Left colon (tissue), 2 donors: ENCODE measurements around the gene NARS2. TPM values are rescaled to one million over a fixed set of nuclear protein-coding genes. Genes with fewer than 3 reads are reported as not detected.
"Not testable (repeated sequence)": the region's sequence is repeated elsewhere in the genome, so short reads cannot be mapped to it uniquely, and the experiment has no call there.

ENCODE experiments used
- ATAC-seq: fragments of 200-7000 bp; cut with Tn5 transposase; one replicate; pipeline ENCODE4 v1.9.1; 2020; ENCODE audit warnings: mild to moderate bottlenecking, moderate library complexity
- DNase-seq, 2 donors: peaks; one replicate each; pipeline ENCODE4 v3.0.0-alpha.2; 2020
- intact Hi-C, 2 donors: fragments of 100-400 bp; cut with DNase I in 1 of 2; cut with micrococcal nuclease in 1 of 2; formaldehyde crosslinking; loops; one replicate each; pipeline versions ENCODE4 v1.11.2 to v1.14.0; 2022; cut with DNase I, micrococcal nuclease
- total RNA-seq, 2 donors: library from RNA; stranded (reverse); fragmentation: NEBNext Ultra II Directional; extraction: Animal tissue kit (Norgen Biotek cat#: 25700); gene quantifications; one replicate each; pipeline ENCODE4 v1.2.1, GENCODE V29; 2021
- donor health status: DM: no; HTN: no; CAD: no.
- donor health status: DM: yes; HTN: yes; CAD: no.

Gene NARS2
- total RNA-seq, 2 donors from 2014 or later: 12.3 to 14.2 TPM

DNA sequence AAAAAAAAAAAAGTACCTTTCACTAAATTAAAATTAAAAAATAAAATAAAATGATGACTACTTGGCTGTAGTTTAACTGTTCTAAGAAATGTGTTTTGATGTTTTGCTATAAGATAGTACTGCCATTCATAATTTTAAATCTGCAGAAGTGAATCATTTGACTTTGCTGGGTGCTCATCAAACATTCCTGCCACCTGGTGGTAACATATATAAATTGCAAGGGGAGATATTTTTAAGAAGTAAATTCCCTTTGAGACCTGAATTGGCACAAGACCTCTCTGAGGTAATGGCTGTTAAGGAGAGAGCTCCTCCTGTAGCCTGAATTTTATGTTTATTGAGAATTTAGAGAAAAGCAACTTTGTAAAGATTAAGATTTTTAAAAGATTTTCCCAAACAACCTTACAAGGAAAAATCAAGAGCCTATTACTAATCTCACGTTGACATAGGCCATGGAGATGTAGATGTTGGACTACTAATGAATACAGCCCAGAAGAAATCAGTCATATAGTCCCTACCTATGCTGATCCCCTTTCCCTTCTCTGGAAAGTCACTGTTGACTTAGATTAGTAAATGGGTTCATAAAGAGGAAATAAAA is 11.9 kb upstream of the NARS2 start:
- DNase-seq (no peak), ATAC-seq (peak; percentile 24)

DNA sequence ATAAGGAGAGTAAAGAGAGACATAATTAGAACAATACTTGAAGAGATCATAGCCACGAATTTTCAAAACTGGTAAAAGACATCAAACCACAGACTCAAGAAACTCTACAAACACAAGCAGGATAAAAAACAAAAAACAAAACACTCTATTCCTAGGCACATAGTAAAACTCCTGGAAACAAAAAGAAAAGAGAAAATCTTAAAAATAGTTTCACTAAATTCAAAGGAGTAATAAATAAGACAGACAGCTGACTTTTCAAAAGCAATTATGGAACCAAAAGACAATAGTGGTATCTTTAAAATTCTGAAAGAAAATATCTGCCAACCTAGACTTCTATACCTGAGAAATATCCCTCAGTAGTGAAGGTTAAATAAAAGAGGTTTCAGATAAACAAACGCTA is 9.2 kb upstream of the NARS2 start:
- intact Hi-C loops: no loop called here
- DNase-seq (no peak), ATAC-seq (no peak)

More for the DNA sequence above, 11.9 kb upstream of the NARS2 start:
- intact Hi-C loops: no loop called here

DNA sequence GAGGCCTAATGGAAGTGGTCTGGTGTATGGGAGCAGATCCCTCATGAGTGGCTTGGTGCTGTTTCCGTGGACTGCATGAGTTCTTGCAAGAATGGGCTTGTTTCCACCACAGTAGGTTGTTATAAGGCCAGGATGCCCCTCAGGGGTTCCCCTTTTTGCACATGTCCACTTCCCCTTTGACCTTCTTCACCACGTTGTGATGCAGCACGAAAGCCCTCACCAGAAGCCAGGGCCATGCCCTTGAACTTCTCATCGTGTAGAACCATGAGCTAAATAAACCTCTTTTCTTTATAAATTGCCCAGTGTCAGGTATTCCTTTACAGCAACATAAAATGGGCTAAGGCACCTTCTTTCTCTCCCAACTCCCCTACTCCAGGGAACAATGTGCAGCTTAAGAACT is 2.8 kb upstream of the NARS2 start:
- intact Hi-C loops: no loop called here

DNA sequence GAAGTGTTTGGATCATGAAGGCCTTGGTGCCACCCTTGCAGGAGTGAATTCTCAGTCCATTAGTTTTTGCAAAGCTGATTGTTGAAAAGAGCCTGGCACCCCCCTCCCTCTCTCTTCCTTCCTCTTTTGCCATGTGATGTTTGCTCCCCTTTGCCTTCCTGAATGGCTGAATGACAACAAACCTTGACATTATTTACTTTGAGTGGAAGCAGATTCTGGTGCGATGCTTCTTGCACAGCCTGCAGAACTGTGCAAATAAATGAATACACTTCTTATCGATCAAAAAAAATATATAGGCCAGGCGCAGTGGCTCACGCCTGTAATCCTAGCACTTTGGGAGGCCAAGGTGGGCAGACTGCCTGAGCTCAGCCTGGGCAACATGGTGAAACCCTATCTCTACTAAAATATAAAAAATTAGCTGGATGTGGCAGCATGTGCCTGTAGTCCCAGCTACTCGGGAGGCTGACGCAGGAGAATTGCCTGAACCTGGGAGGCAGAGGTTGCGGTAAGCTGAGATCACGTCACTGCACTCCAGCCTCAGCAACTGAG is 2.0 kb upstream of the NARS2 start:
- no peak for ATAC-seq
- intact Hi-C loops: no loop called here
- DNase-seq: no peak

More for the DNA sequence above, 2.8 kb upstream of the NARS2 start:
- ATAC-seq (no peak), DNase-seq (no peak)

DNA sequence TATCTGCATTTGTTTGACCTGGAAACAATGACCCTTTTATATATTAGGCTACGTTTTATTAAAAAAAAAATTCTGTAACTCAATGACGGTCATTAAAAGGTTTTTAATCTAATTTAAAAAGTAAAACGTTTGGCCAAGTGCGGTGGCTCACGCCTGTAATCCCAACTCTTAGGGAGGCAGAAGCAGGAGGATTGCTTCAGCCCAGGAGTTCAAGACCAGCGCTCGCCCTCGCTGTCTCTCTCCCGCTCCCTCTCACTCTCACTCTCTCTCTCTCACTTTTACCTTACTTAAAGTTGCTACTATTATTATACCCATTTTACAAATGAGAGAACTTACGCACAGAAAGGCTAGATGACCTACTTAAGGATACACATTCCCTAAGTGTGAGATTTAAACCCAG is 814 bp upstream of the NARS2 start:
- ATAC-seq (no peak), DNase-seq (no peak)
- intact Hi-C loops: no loop called here

DNA sequence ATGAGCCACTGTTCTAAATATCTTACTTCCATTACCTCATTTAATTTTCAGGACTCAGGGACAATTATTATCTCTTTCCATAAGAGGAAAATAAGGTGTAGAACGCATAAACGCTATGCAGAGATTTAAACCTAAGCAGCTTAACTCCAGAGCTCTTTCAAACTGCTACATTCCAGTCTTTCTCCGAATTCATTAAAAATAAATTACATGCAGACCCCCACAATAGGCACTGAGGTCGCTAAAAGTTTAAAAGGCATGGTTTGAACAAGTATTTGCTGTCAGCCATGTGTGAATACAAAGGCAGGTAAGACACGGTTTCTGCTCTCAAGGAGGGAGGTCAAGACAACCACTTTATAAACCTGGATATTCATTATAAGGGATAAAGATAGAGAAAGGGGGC is 983 bp downstream of the NARS2 start:
- DNase-seq (no peak), ATAC-seq (no peak)
- intact Hi-C loops: loop anchor here in 1 of 2 donors (5.0 kb wide), 1 partner anchor 156 kb away; the partner anchor contains the start of gene GAB2

DNA sequence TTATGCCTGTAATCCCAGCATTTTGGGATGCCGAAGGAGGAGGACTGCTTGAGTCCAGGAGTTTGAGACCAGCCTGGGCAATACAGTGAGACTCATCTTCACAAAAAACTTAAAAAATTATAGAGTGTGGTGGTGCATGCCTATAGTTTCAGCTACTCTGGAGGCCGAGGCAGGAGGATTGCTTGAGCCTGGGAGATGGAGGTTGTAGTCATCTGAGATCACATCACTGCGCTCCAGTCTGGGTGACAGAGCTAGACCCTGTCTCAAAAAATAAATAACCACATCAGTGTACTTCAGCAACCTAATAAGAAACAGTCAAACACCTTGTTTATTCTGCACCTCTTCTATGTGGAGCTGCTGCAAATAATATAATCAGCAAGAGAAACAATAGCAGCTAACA is 1.4 kb downstream of the NARS2 start:
- intact Hi-C loops: loop anchor here in 1 of 2 donors (5.0 kb wide), 1 partner anchor 156 kb away; the partner anchor contains the start of gene GAB2
- DNase-seq (no peak), ATAC-seq (no peak)

DNA sequence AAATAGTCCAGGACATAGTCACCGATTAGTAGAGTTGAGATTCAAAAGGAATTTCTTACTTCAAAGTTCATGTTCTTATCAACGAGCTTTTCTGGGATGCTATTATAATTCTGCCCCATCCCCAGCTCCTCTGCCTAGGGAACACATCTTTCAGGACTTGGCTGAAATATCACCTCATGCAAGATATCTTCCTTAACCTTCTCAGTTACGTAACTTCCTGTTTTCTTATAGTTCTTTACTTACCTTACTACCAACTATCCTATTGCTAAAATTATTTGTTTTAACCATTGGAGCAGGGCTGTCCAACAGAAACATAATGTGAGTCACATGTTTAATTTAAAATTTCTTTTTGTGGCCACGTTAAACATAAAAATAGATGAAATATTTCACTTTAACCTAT is 2.3 kb downstream of the NARS2 start:
- no peak for ATAC-seq
- intact Hi-C loops: loop anchor here in 1 of 2 donors (5.0 kb wide), 1 partner anchor 155 kb away; the partner anchor contains the start of gene GAB2
- no peak for DNase-seq

DNA sequence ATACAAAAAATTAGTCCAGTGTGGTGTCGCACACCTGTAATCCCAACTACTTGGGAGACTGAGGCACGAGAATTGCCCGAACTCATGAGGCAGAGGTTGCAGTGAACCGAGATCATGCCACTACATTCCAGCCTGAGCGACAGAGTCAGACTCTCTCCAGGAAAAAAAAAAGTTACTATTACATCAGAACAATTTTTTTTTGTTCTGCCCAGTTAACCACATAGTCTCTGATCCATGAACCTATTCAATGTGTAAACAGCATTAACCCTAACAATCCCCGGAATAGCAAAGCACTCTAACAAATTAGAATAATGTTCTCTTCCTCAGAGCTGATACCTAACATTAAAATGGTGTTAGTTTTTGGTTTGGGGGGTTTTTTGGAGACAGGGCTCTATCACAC is 4.6 kb downstream of the NARS2 start:
- intact Hi-C loops: loop anchor here in 1 of 2 donors (5.0 kb wide), 1 partner anchor 153 kb away; the partner anchor contains the start of gene GAB2
- no peak for ATAC-seq
- no peak for DNase-seq

DNA sequence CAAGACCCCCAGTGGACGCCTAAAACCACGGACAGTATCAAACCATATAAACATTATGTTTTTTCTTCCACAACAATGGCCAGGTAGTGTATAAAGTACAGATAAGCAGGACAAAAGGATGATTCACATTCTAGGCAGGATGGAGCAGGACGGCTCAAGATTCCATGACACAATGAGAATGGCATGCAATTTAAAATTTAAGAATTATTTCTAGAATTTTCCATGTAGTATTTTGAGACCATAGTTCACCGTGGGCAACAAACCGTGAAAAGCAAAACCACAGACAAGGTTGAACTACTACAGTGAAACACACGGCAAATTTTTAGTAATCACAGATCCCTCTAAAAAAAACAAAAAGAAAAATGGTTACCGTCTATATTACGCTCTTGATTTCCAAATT is 7.5 kb downstream of the NARS2 start:
- DNase-seq (no peak), ATAC-seq (no peak)
- intact Hi-C loops: loop anchor here in 1 of 2 donors (10.0 kb wide), 2 partner anchors 342 to 432 kb away; partner anchors contain the start of gene ALG8

DNA sequence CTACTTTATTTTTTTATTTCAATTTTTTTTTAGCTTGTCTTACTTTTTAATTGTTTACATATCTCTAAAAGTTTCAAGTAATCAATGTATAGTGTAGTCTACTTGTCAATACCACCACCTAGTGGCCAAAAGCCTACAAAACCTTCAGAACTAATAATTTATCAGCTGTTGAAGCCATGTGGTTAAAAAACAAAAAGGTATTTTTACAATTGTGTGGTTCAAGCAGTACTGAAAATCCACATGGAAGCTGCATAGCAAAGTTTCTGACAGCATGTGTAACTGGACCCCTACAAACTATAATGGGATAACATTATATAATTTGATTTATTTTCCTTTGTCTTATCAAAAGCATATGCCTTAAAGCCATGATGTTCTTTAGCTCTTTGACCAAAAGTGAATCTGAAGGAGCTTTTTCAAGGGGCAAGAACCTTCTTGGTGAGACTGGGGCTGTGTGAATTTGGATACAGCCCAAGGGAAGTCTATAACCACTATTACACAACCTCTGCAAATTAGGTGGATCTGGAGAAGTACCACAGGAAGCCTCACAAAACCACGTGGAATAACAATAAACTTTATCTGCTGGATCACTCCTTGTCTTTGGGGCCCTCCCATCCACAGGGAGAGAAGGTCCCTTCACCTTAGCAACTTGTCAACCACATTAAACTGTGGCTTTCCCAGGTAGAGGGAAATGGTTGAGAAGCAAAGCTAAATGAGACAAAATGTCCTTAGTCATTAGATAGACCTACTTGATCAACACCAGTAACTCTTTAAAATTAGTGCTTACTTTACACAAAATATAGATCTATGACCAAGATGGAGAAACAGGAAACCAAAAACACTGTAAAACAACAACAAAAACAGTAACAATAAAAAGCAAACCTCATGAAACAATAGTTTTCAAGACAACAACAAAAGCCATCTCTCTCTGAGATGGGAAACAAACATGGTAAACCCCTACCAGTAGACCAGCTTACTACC is 9.9 kb downstream of the NARS2 start:
- intact Hi-C loops: loop anchor here in 1 of 2 donors (10.0 kb wide), 2 partner anchors 340 to 430 kb away; partner anchors contain the start of gene ALG8
- DNase-seq: peak in 1 of 2 donors; percentile 34
- ATAC-seq: peak; percentile 49

DNA sequence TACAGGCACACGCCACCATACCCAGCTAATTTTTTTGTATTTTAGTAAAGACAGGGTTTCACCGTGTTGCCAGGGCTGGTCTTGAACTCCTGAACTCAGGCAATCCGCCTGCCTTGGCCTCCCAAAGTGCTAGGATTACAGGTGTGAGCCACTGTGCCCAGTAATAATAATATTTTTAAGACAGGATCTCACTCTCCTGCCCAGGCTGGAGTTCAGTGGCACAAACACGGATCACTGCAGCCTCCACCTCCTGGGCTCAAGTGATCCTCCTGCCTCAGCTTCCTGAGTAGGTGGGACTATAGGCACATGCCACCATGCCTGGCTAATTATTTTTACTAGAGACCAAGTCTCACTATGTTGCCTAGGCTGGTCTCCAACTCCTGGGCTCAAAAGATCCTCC is 10.6 kb downstream of the NARS2 start:
- ATAC-seq, DNase-seq: not testable (repeated sequence)
- intact Hi-C loops: loop anchor here in 1 of 2 donors (10.0 kb wide), 2 partner anchors 339 to 429 kb away; partner anchors contain the start of gene ALG8

DNA sequence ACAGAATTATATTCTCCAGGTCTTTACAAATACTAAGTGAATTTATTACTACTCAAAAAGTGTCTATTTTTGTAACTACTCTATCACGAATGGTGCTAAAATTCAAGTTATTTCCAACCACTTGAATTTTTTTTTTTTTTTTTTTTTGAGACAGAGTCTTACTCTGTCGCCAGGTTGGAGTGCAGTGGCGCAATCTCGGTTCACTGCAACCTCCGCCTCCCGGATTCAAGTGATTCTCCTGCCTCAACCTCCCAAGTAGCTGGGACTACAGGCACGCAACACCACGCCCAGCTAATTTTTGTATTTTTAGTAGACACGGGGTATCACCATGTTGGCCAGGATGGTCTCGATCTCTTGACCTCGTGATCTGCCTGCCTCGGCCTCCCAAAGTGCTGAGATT is 11.6 kb downstream of the NARS2 start:
- intact Hi-C loops: loop anchor here in 1 of 2 donors (10.0 kb wide), 2 partner anchors 338 to 428 kb away; partner anchors contain the start of gene ALG8
- DNase-seq, ATAC-seq: not testable (repeated sequence)

DNA sequence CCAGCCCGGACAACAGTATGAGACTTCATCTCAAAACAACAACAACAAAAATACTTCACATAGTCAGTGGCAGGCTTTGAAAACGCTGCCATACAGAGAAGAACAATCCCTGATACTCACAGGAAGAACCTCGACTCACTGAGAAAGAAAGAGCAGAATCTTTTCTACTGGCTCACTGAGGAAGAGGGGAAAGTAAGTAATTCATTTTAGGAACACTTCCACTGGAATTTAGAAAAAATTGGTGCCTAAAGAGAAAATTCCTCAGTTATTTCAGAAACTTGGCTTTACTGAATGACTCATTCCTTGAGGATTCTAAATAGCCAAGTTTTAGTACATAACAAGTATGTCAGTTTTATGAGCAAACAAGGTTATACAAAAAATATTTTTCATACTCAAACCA is 12.3 kb downstream of the NARS2 start:
- no peak for ATAC-seq
- intact Hi-C loops: loop anchor here in 1 of 2 donors (10.0 kb wide), 2 partner anchors 338 to 428 kb away; partner anchors contain the start of gene ALG8

DNA sequence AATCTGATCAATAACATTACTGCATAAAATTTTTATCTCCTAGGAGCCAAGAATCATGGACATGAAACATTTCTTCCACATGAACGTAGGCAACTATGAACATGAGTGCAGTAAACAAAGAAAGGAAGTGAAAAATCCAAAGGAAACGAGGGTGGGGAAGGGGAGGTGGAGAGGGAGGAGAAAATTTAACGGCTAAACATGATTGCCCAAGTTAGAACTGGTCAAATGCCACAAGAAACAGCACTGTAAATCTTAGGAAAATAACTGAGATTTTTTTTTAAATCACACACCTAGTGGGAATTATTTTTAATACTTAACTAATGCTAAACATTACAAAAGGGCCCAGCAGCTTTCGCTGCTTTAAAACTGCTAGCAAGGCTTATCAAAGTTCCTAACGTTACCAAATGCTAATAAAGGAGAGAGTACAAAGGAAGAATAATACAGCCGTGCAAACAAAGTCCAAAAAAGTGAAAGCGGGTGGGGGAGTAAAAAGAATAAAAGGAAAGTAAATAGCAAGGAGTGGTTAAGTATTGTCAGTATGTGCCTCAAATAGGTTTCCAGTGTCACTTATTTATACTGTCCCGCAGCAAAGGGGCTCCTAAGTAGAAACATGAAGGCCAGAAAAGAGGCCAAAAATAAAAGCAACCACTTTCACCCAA is 13.7 kb downstream of the NARS2 start:
- intact Hi-C loops: loop anchor here in 1 of 2 donors (10.0 kb wide), 2 partner anchors 336 to 426 kb away; partner anchors contain the start of gene ALG8
- ATAC-seq (peak; percentile 80), DNase-seq (no peak)

More for the DNA sequence above, 12.3 kb downstream of the NARS2 start:
- DNase-seq: no peak

DNA sequence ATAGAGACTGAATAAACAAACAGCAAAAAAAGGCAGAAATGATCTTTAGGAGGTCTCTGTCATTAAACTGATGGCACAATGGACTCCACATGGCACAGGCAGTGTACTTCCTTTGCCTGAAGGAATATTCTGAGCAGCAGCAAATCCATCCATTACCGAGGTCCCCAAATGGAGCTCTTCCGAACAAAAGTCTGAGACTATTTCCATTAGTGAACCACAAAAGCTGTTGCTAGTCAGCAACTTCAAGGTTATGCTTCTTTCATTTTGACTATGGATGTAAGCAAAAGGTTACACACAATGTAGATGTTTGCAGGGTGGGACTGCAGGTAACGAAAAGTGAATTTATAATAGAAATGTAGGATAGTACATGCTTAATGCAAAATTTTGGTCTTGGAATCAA is 14.5 kb downstream of the NARS2 start:
- no peak for DNase-seq
- intact Hi-C loops: loop anchor here in 1 of 2 donors (10.0 kb wide), 2 partner anchors 335 to 425 kb away; partner anchors contain the start of gene ALG8
- ATAC-seq: peak; percentile 14

DNA sequence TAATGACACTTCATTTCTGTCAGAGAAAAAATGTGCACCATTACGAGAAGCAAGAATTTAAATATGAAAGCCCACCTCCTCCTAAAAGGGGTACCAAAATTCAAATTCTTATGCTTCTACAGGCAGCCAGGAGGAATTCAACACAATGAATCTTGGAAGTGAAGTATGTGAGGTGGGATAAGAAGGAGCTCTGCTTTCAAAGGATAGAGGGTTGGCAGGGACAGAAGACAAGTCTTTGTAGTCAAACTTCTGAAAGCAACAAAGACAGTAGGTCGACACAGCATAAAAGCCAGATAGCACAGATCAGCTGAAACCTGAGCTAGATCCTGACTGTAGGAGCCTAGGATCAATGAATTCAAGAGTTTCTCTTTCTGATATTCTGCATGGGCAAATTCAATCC is 17.4 kb downstream of the NARS2 start:
- intact Hi-C loops: no loop called here
- no peak for ATAC-seq

DNA sequence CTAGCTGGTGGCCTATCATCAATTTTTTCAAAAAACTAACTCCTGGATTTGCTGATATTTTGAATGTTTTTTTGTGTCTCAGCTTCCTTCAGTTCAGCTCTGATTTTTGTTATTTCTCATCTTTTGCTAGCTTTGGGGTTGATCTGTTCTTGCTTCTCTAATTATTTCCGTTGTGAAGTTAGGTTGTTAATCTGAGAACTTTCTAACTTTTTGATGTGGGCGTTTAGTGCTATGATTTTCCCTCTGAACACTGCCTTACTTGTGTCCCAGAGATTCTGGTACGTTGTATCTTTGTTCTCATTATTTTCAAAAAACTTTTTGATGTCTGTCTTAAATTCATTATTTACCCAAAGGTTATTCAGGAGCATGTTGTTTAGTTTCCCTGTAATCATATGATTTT is 19.1 kb downstream of the NARS2 start:
- intact Hi-C loops: no loop called here
- no peak for DNase-seq
- no peak for ATAC-seq

More for the DNA sequence above, 17.4 kb downstream of the NARS2 start:
- DNase-seq: no peak
